Measurements from ENCODE around the gene PRDX3. TPM values are rescaled to one million over a fixed set of nuclear protein-coding genes. Genes with fewer than 3 reads are reported as not detected.

The PRDX3 gene
- total RNA-seq (2014; rRNA removed), result 248 and 297 TPM in 2 replicates
- 119 TPM for polyA plus RNA-seq (2012)

DNA sequence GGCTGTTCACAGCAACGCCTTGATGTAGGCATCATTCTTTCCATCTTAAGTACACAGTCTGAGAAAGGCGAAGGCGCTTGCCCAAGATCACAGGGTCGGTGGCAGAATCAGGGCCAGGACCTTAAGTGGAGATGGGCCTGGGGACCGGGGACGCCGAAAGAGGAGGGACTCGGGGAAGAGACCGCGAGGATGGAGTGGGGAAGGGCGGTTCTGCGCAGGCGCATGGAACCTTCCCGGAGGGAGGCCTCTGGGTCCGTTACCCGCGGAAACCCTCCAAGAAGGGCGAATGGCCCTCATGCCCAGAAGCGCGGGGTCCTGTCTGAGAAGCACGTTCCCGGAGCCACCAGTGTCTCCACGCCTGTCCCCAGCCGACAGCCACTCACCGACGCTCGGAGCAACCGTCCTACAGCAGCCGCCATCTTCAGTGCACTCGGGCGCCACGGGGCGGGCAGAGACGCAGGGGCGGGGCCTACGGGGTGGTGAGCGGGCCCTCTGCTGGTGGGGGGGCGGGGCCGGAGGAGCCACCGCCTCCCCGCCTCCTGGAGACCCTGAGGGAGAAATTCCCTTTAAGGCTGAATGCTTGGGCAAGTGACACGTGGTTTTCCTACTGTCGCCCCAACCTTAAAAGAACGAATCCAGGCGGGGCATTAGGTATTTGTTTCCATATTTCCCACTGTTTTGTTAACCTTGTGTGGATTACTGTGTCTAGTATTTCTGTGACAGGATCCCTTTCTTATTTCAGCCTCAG, at the start of gene PRDX3:
Gene PRDX3, minus strand, starts transcription at position 441 of the 748 bp plus-strand sequence. Its CDS starts 22 bp downstream, at position 419.
- DNase-seq (ENCODE audit: low read depth), result peak; percentile 86

DNA sequence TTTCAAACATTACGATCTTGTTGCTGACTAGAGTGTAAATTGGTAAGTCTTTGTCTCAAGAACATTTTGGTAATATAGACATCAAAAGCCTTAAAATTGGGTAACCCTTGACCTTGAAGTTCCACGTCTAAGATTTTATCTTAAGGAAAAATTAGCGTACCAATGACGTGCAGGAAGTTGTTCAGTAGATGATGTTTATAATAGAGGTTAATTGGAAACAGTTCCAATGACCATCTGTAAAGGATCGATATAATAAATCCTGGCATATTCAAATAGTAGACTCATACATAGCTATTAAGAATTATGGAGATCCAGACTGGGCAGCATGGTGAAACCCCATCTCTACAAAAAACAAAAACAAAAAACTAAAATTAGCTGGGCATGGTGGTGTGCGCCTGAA, 49.2 kb upstream of the PRDX3 start:
- no peak for DNase-seq (ENCODE audit: low read depth)

DNA sequence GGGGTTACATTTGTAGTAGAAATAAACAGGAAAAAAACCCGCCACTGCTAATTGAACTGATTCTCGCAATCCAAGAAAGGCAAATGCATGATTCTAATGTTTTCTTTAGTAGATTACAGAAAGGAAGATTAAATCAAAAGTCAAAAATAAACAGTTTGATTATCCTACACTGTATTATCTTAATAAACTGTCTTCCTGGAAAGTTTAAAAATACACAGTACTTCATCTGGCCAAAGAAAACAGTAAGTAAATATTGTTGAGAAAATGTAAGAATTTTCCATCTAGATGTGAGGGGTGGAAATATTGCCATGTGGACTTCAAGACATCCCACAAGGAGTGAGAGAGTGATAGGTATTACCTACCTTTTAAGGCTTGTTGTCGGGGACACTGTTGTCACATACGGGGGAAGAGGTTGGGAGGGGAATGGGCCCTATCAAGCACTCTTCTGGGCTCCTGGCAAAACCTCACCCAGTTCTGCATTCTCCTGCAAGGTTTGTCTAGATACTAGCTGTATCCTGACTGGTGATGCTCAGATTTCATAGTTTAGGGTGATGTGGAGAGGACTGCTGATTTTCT, 46.6 kb upstream of the PRDX3 start:
- no peak for DNase-seq (ENCODE audit: low read depth)

DNA sequence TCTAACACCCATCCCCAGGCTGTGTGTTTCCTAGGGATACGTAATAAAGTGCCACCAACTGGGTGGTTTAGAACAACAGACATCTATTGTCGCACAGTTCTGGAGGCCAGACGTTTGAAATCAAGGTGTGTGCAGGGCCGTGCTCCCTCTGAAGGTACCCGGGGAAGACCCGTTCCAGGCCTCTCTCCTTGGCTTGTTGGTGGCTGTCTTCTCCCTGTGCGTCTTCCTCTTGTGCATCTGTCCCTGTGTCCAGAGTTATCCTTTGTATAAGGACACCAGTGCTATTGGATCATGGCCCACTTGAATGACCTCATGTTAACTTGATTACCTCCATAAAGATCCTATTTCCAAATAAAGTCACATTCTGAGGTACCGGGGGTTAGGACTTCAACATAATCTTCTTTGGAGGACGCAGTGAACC, 44.4 kb upstream of the PRDX3 start:
- no peak for DNase-seq (ENCODE audit: low read depth)

DNA sequence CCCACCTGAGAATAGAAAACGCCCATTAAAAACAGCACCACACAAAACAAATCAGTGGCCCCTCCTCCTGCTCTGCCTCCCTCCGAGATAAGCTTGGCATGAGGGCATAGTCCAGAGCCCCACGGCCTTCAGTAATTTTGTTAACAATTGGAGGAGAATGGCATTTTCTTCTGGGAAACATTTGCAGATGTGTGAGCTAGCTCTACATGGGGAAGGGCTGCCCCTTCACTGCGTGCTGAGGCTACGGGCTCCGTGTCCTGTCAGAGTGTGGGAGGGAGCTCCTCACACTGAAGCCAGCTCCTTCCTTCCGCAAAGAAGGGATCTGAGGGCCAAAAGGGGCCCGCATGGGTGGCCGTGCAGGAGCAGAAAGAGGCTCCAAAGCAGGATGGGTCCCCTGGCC, 43.9 kb upstream of the PRDX3 start:
- no peak for DNase-seq (ENCODE audit: low read depth)

DNA sequence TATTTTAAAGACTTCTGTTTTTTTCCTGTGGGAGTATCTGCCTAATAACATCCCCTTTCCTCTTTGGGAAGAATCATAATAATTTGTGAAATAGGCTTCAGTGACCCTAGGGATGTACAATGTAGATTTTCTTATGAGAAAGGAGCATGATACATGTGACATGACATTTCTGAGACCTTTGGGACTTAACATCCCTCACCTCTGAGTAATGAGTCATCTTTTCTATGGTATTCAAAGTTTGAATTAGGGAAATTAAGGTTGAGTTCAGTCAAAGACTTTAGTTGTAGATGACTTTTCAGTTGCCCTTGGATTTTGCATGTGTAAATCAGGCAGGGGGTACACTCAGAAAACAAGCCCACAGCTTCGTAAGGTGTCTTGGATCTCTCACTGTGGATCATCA, 43.1 kb upstream of the PRDX3 start:
- DNase-seq (ENCODE audit: low read depth), result no peak

DNA sequence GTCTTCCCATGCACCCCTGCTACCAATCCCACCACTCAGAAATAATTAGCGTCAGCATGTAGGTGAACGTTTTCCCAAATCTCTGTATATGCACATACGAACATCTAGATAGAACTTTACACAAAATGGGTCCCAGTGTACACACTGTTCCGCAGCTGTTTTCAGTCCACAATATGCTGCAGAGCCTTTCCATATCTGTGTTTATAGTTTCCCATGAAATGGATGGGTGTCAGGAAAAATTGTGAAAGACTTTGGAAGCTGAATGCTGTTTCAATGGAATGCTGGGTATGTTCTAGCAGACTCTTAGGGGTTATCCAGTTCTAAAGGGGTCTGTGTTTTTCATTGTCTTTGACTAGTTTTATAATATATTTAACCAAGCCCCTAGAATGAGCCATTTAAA, 42.6 kb upstream of the PRDX3 start:
- no peak for DNase-seq (ENCODE audit: low read depth)

DNA sequence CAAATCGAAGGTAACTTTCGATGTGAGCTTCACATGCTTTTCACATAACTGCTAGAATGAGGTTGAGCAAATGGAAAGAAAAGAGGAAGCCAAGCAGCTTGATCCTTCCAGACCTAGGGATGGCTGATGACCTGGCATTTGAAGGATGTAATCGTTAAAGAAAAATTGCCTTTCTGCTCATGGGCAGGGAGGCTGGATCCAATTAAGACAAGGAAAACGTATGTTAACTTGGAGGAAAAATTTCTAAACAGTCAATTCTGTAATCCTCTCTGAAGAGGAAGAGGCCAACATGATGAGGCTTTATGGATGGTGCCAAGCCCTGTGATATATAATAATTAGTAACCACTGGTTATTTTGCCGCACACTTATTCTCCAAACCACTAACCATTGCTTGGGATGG, 41.3 kb upstream of the PRDX3 start:
- DNase-seq (ENCODE audit: low read depth), result no peak

DNA sequence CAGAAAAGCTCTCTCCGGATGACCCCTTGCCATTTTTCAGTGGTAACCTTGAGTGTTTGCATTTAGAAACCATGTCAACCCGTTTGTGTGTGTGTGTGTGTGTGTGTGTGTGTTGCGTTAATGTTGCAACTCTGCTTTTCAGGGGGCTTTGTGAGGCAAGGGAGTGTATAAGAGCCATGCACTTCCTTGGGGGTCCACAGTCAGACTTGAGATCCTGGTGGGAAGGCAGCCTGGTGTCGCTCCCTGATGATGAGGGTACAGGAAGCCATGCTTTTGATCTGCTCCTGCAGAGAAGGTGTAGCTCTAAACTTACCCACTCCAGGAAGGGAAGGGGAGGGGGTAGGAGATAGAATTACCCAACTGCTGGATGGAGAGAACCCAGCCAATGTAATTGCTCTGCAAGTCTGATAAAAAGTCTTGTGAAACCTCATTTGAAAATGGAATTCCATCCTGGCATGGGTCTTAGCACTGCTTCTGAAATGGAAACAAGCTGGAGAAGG, 39.4 kb upstream of the PRDX3 start:
- no peak for DNase-seq (ENCODE audit: low read depth)

DNA sequence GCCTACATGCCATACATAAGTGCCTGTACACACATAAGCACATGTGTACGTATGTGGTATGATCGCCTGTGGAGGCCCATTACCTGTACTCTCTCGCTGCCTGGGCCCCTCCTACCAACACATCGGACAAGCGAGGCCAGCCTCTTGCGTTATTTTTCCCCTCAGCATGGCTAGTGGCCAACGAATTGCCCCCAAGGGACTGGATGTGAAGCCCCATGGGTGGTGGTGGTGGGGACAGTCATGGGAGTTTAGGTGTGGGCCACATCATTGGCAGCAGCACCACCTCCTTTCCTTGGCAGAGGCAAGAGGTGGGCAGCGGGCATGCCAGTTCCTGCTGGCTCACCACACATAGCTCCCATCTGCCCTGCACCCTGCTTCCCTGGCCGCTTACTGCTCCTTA, 38.8 kb upstream of the PRDX3 start:
- no peak for DNase-seq (ENCODE audit: low read depth)

DNA sequence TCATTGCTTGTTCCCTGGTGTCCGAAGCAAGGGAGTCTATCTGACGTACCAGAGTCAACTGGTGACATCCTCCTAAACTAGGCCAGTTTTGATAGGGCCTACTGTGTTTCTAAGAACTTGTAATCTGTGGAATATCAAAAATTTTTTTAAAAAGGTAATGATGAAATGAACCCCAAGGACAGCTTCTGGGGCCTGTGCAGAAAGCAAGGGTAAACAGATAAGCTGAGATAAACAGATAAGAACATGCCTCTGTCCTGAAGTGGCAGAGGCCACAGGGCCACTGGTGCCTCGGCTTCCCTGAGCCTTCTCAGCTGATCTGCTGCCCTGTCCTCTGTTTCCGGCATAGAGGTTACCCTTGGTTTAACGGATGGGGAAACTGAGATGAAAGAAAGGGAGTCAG, 37.5 kb upstream of the PRDX3 start:
- DNase-seq (ENCODE audit: low read depth), result no peak

DNA sequence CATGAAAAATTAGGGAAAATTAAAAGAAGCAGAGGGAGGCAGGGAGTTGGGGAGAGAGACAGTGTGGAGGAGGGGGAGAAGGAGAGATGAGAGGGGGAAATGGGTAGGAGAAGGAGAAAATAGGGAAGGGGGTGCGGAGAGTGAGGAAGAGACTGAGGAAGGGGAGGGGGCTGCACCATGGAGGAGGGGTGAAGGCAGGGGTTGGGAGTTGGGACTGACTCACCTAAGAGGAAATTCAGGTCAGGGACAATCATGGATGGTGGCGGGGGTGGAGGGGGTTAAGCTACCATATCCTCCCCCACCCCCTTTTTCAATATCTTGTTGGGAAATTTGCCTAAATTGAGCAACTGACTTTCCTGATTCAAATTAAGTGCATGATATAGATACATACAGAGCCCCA, 36.8 kb upstream of the PRDX3 start:
- DNase-seq (ENCODE audit: low read depth), result no peak

DNA sequence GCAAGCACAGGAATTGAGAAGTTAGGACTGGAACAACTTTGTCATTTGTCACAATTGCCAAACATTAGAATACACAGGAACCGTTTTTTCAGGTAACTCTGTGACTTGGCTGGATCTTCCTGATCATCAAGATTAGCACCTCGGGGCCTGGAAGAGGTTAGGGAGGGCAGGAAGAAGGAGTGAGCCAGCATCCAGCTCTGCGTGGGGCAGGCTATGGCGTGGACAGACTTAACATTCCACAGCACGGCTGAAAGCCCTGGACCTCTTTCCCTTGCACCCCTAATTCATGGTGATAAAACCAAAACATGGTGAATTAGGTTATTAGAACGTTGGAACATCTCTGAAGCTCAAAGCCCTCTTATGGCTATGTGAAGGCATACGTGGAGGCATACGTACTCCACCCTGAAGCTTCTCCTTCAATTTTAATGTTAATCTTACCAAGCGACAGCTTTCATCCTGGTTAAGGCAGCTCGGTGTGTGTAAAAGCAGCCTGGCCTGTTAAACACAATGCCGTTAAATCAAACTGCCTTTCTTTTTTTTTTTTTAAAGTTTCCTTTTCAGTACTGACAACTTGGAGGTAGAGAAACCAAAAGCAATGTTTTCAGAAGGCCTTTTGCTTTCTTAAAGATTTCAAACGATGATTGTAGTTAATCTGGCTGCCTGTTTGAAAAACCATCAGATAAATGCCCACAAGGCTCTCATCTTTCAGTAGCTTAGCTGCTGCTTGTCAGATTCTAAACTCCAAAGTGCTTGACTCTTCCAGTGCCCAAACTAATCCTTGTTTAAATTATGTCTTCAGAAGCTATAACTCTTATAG, 33.2 kb upstream of the PRDX3 start:
- no peak for DNase-seq (ENCODE audit: low read depth)

DNA sequence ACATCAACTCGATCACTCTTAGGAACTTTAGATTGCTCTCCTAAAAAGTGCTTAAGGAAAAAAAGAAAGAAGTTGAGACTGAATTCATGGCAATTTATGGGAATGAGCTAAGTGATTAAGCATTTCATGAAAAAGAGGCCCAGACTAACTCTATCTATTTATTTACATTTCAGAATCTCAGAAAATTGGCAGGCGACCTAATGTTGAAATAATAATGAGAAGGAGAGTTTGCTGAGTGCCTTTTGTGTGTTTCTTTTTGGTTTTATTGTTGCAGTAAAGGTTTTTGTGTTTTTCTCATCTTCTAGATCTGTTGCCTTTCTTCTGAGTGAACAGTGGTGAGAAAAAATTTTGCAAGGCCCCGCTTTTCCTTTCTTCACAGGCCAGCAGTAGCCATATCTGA, 32.6 kb upstream of the PRDX3 start:
- no peak for DNase-seq (ENCODE audit: low read depth)

DNA sequence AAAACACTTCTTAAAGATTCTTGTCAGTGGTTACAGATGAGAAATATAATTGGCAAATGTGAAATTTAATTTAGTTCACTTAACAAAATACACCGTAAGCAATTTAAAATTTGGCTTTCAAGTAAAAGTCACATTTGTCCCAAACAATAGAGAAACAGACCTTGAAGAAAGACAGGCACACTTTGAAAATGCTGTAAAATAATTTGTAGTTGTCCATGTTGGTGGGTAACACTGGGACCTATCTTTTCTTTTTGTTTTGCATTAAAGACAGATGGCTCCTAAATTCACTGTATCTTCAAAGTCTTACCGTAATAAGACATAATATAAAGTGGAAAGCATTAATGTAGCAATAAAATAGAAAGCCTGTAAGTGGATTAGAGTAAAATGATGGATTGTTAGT, 32.0 kb upstream of the PRDX3 start:
- no peak for DNase-seq (ENCODE audit: low read depth)

DNA sequence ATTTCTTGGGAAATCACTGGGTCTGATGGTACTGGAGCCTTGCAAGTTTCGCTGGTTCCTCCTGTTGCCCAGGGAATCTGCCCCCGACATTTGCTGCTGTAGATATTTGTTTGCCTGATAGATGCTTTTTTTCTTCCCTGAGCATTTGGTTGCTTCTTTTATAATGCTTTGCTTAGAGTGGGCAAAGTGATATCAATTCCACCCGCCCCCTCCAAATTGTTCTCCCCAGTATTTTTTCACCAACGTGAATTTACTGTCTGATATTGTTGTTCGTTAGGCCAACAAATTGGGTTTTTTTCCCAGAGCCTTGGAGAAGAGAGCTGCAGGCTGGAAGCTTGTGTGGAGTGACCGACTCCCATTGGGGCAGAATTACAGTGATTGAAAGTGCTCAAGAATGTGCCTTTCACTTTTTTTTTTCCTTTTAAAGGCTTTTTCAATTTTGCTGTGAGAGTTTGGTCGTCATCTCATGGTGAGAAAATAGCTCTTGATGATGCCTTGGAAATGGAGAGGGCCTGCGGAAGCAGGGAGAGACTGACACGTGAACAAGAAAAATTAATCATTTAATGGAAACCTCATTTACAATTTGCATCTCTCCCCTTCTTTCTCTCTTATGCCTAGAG, 31.2 kb upstream of the PRDX3 start:
- no peak for DNase-seq (ENCODE audit: low read depth)

DNA sequence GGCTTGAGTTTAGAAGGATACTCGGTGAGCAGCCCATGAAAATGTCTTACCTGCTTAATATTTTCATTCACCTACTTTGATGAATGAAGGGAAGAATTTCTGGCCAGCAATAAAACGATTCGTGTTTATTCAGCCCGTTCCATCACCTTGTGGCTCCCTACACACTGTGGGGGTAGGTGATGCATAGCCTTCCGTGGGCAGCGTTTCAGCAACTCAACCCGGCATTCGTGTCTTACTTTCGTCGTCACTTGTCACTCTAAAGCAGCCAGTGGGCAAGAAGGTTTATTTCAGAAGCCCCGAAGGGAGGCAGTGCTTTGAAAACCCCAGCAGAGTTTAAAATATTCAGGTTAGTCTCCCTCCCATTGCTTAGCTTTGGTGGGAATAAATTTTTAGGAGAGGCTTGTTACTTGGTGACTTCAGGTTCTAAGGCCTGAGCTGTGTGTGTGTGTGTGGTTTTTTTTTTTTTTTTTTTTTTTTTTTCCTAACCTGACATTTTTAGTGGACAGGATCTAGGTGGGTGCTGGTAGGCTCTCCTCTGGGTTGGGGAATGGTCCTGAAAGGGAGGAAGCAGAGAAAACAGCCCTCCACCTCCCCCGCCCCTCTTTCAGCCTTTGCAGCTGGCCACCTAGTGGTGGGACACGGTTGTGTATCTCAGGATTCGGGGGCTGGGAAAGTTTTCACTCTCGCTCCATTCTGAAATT, 30.6 kb upstream of the PRDX3 start:
- DNase-seq (ENCODE audit: low read depth), result peak; percentile 31

DNA sequence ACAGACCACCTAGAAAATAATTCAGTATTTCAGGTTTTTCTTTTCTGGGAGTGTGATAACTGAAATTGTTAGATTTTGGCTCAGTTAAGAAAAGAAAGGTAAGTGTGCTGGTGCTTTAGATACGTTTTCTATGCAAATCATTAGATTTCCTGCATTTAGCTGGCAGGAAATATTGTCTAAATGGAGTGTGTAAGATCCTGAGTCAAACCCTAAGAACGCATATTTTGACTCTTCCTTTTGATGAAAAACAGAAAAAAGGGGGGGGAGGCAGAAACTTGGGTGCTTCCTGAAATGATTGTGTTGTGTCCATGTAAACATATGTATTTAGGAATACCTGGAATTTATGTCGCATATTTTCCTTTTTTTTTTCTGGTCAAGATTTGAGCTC, 29.9 kb upstream of the PRDX3 start:
- no peak for DNase-seq (ENCODE audit: low read depth)

DNA sequence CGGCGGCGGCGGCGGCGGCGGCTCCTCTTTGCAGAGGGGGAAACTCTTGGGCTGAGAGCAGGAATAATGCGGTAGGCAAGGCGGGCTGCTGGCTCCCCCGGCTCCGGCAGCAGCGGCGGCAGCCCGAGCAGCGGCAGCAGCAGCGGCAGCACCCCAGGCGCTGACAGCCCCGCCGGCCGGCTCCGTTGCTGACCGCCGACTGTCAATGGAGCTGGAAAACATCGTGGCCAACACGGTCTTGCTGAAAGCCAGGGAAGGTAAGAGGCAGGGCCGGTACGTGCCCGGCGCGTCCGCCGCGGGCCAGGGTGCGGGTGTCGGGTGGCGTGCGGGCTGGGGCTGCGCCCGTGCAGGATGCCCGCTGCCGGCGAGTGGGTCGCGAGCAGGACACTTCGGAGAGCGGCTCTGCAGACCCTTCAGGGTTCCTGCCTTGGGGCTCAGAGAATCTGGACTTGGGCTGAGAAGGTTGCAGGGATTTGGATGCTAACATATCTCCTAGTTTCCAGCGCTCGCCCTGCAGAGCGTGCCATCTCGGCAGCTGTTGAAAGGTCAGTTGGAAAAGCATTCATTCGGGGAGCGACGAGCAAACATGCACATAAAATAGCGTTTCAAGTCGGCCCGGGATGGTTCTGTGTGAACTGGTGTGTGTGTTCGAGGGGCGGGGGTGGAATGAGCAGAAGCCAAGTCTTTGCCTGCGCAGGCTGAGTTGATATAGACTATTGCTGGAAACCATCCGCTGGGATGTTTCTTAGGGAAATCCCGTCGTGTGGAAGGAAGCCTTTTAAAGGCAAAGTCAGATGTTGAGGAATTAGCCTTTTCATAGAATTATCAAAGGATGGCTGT, 29.3 kb upstream of the PRDX3 start:
- DNase-seq (ENCODE audit: low read depth), result peak; percentile 57

DNA sequence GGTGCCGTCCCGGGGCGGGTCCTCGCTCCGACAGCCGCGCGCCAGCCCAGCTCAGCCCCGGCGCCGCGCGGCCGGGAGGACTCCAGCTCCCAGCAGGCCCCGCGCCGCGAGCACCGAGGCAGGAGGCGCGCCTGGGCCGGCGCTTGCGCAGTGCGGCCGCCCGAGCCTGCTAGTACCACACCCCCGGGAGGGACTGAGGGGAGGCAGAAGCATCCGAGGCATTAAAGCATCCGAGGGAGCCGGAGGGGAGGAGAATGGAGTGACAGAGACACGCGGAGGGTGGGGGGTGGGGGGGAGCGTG, 28.7 kb upstream of the PRDX3 start, which contains the start of gene GRK5:
Gene GRK5, plus strand, starts transcription at position 206 of the 301 bp plus-strand sequence. CDS start 347 bp downstream, outside the sequence.
- DNase-seq (ENCODE audit: low read depth), result peak; percentile 96
